Keratinocyte (primary cell): ENCODE measurements around the gene HIVEP2.

Source experiments
- CTCF ChIP-seq, 3 experiments: IDR thresholded peaks in 1 of 3; conservative IDR thresholded peaks in 1 of 3; optimal IDR thresholded peaks in 1 of 3; 2 replicates in 2 of 3; 3 replicates in 1 of 3; pipeline versions ENCODE3 to v1.5.1; 2011; ENCODE audit warnings: low read length in 3 of 3, mild to moderate bottlenecking in 3 of 3, moderate library complexity in 2 of 3, control low read depth in 1 of 3, inconsistent platforms in 1 of 3; ENCODE audit not compliant: insufficient read depth in 2 of 3; ENCODE audit errors: extremely low read depth in 1 of 3
- EZH2 ChIP-seq: IDR thresholded peaks from one replicate; pipeline ENCODE4 v1.6.1; 2012; ENCODE audit warnings: inconsistent platforms, mild to moderate bottlenecking, low read length, moderate library complexity

GRCh38 chr6:142943711-142944123, 1.3 kb downstream of the HIVEP2 start:
- TF ChIP-seq CTCF (optimal IDR thresholded peaks at IDR 0.05 in 1 of 3, IDR thresholded peaks at IDR 0.05 in 1 of 3, conservative IDR thresholded peaks at IDR 0.05 in 1 of 3; ENCODE audit: extremely low read depth in 1 of 3, insufficient read depth in 2 of 3, low read length in 3 of 3) (no peak), EZH2 (no peak)
